ENCODE results near the gene RBM34.
"Not testable (repeated sequence)": the region's sequence is repeated elsewhere in the genome, so short reads cannot be mapped to it uniquely, and the experiment has no call there.

Gene RBM34

GRCh38 chr1:235112297-235113182 is 48.5 kb downstream of the RBM34 start:
- DNase-seq (ENCODE audit: low spot score) = no peak

- DNase-seq (ENCODE audit: low spot score) = no peak
Measured at GRCh38 chr1:235111107-235111506, 49.9 kb downstream of the RBM34 start.

GRCh38 chr1:235108876-235109275 is 52.2 kb downstream of the RBM34 start:
- DNase-seq (ENCODE audit: low spot score) = no peak

GRCh38 chr1:235108185-235108593 is 52.9 kb downstream of the RBM34 start:
- no peak for DNase-seq (ENCODE audit: low spot score)

GRCh38 chr1:235107368-235108184 is 53.5 kb downstream of the RBM34 start:
- DNase-seq (ENCODE audit: low spot score) = no peak

- DNase-seq (ENCODE audit: low spot score) = no peak
Measured at GRCh38 chr1:235106457-235106856, 54.6 kb downstream of the RBM34 start.

GRCh38 chr1:235105051-235106043 is 55.7 kb downstream of the RBM34 start:
- peak; percentile 30 for DNase-seq (ENCODE audit: low spot score)

GRCh38 chr1:235102993-235103411 is 58.0 kb downstream of the RBM34 start:
- DNase-seq (ENCODE audit: low spot score) = peak; percentile 23

- no peak for DNase-seq (ENCODE audit: low spot score)
Measured at GRCh38 chr1:235102259-235102582, 58.8 kb downstream of the RBM34 start.

GRCh38 chr1:235101558-235102258 is 59.3 kb downstream of the RBM34 start:
- DNase-seq (ENCODE audit: low spot score) = no peak

- DNase-seq (ENCODE audit: low spot score) = no peak
Measured at GRCh38 chr1:235100194-235100772, 60.8 kb downstream of the RBM34 start.

GRCh38 chr1:235098991-235099390 is 62.1 kb downstream of the RBM34 start:
- DNase-seq (ENCODE audit: low spot score) = no peak

- DNase-seq (ENCODE audit: low spot score) = no peak
Measured at GRCh38 chr1:235098547-235098946, 62.5 kb downstream of the RBM34 start.

GRCh38 chr1:235097501-235097900 is 63.5 kb downstream of the RBM34 start:
- DNase-seq (ENCODE audit: low spot score) = not testable (repeated sequence)

- DNase-seq (ENCODE audit: low spot score) = no peak
Measured at GRCh38 chr1:235095938-235096562, 65.0 kb downstream of the RBM34 start.

GRCh38 chr1:235093696-235094592 is 67.1 kb downstream of the RBM34 start:
- peak; percentile 85 for DNase-seq (ENCODE audit: low spot score)

GRCh38 chr1:235093013-235093695 is 67.9 kb downstream of the RBM34 start:
- DNase-seq (ENCODE audit: low spot score) = no peak

- DNase-seq (ENCODE audit: low spot score) = not testable (repeated sequence)
Measured at GRCh38 chr1:235092415-235092814, 68.6 kb downstream of the RBM34 start.

GRCh38 chr1:235092045-235092406 is 69.0 kb downstream of the RBM34 start:
- DNase-seq (ENCODE audit: low spot score) = not testable (repeated sequence)

Data from CD4-positive, alpha-beta T cell treated with Interleukin-15 for 4 hours (primary cell).